Panc1 (cell line): ENCODE measurements around the gene CDC42EP5. TPM values are rescaled to one million over a fixed set of nuclear protein-coding genes. Genes with fewer than 3 reads are reported as not detected.

Experiments used
- ATAC-seq: fragments of 200-7000 bp; cut with Tn5 transposase; 2 replicates; pipeline ENCODE4 v1.9.1; 2020; ENCODE audit warnings: mild to moderate bottlenecking, moderate library complexity
- BruUV-seq: library from RNA; stranded (reverse); fragments of 400-500 nt; replicated peaks from 2 replicates; lab custom pipeline; 2021; lab: Mats Ljungman, UMichigan
- CTCF ChIA-PET: fragments of 300-600 bp; sonication (Branson Sonifier 250); formaldehyde crosslinking; loops from one replicate; lab custom pipeline; 2022; ENCODE audit warnings: antibody characterized with exemption; lab: Charles Lee
- POLR2A ChIA-PET: fragments of 300-600 bp; sonication (Branson Sonifier 250); formaldehyde crosslinking; loops from one replicate; lab custom pipeline; 2022; ENCODE audit warnings: antibody characterized with exemption; lab: Charles Lee
- DNase-seq: peaks from one replicate; pipeline ENCODE4 v3.0.0-alpha.2; 2010; ENCODE audit warnings: low read depth, low spot score
- H3K27ac ChIP-seq: 2 replicates; pipeline ENCODE4 v1.5.1; 2011; ENCODE audit warnings: mild to moderate bottlenecking, low read length, inconsistent platforms
- H3K27me3 ChIP-seq: fragments of 200-500 bp; sonication (Bioruptor generic); 2 replicates; pipeline ENCODE4 v1.6.0; 2014; ENCODE audit warnings: low read length, inconsistent platforms; ENCODE audit not compliant: control insufficient read depth, insufficient read depth
- H3K36me3 ChIP-seq: fragments of 200-500 bp; sonication (Bioruptor generic); 2 replicates; pipeline ENCODE4 v1.5.1; 2014; ENCODE audit warnings: inconsistent platforms, mild to moderate bottlenecking, low read length, moderate library complexity; ENCODE audit not compliant: control insufficient read depth, insufficient read depth
- H3K4me1 ChIP-seq: 2 replicates; pipeline ENCODE4 v1.5.1; 2011; ENCODE audit warnings: inconsistent platforms, mild to moderate bottlenecking, low read length, moderate library complexity; ENCODE audit not compliant: control insufficient read depth, insufficient read depth
- H3K4me3 ChIP-seq, 2 experiments: 2 replicates each; pipeline ENCODE4 v1.5.1; 2011 to 2012; ENCODE audit warnings: low read depth in 2 of 2, low read length in 2 of 2, mild to moderate bottlenecking in 2 of 2, inconsistent platforms in 1 of 2, moderate library complexity in 1 of 2
- H3K9me3 ChIP-seq: fragments of 200-500 bp; sonication (Bioruptor generic); 2 replicates; pipeline ENCODE4 v1.5.1; 2014; ENCODE audit warnings: low read depth, mild to moderate bottlenecking, inconsistent platforms, low read length, moderate library complexity; ENCODE audit not compliant: control insufficient read depth, insufficient read depth
- POLR2AphosphoS5 ChIP-seq: IDR thresholded peaks from 2 replicates; pipeline ENCODE4 v1.6.1; 2012; ENCODE audit warnings: mild to moderate bottlenecking, low read depth, low read length, moderate library complexity
- REST ChIP-seq, 2 experiments: IDR thresholded peaks; 2 replicates each; pipeline ENCODE4 v1.6.1; 2011 to 2012; ENCODE audit warnings: low read depth in 2 of 2, control low read depth in 1 of 2, low read length in 1 of 2, mild to moderate bottlenecking in 1 of 2, moderate library complexity in 1 of 2; ENCODE audit not compliant: insufficient read depth in 1 of 2
- SIN3A ChIP-seq: IDR thresholded peaks from 2 replicates; pipeline ENCODE4 v1.6.1; 2012; ENCODE audit warnings: low read depth, mild to moderate bottlenecking, low read length, moderate library complexity, borderline replicate concordance; ENCODE audit not compliant: insufficient read depth
- TCF7L2 ChIP-seq: IDR thresholded peaks from 2 replicates; pipeline ENCODE4 v1.6.1; 2011; ENCODE audit warnings: mild to moderate bottlenecking, low read depth, low read length, inconsistent platforms
- in situ Hi-C: cut with HindIII; loops from 2 replicates; pipeline ENCODE4 v1.10.0; 2016; ENCODE audit warnings: low sequenced_read_pairs, low pct_unique_long_range_greater_than_20kb
- intact Hi-C: fragments of 100-400 bp; cut with micrococcal nuclease; formaldehyde crosslinking; loops from one replicate; pipeline ENCODE4 v1.10.0; 2022; ENCODE audit not compliant: unreplicated experiment
- total RNA-seq: library from RNA; stranded (reverse); gene quantifications from one replicate; pipeline ENCODE4 v1.2.1, GENCODE V29; 2021; ENCODE audit not compliant: unreplicated experiment
- TF ChIP-seq, protein P1 (sequence below): fragments of 450-650 bp; IDR thresholded peaks from 2 replicates; pipeline ENCODE4 v1.5.1; 2017; ENCODE audit warnings: mild to moderate bottlenecking

Gene CDC42EP5
- total RNA-seq, 1 experiment from 2014 or later, result 7.1 TPM

- ChIA-PET POLR2A (interaction anchor here (0.6 kb wide), 1 partner anchor 779 kb away, joined by 10 read pairs; no protein-coding TSS in a partner anchor), CTCF (no interaction called here)
- Histone ChIP-seq H3K9me3 (no peaks in the 10 kb centered on the region), H3K27me3 (no peaks in the 10 kb centered on the region), H3K4me3 (no peak overlapping the region), H3K27ac (no peak overlapping the region), H3K4me1 (peaks cover 14% of the 10 kb centered on the region), H3K36me3 (peaks cover 37% of the 10 kb centered on the region)
- ATAC-seq (no peak), DNase-seq (no peak)
- intact Hi-C loops, result no loop called here
- BruUV-seq, result no TSS peak
- TF ChIP-seq TCF7L2 (no peak), SIN3A (no peak), REST (IDR thresholded peaks at IDR 0.05; ENCODE audit: insufficient read depth in 1 of 2, low read depth in 2 of 2, low read length in 1 of 2) (no peak), POLR2AphosphoS5 (no peak)
- TF ChIP-seq, protein P1, sequence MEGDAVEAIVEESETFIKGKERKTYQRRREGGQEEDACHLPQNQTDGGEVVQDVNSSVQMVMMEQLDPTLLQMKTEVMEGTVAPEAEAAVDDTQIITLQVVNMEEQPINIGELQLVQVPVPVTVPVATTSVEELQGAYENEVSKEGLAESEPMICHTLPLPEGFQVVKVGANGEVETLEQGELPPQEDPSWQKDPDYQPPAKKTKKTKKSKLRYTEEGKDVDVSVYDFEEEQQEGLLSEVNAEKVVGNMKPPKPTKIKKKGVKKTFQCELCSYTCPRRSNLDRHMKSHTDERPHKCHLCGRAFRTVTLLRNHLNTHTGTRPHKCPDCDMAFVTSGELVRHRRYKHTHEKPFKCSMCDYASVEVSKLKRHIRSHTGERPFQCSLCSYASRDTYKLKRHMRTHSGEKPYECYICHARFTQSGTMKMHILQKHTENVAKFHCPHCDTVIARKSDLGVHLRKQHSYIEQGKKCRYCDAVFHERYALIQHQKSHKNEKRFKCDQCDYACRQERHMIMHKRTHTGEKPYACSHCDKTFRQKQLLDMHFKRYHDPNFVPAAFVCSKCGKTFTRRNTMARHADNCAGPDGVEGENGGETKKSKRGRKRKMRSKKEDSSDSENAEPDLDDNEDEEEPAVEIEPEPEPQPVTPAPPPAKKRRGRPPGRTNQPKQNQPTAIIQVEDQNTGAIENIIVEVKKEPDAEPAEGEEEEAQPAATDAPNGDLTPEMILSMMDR, result no peak
- in situ Hi-C loops, result no loop called here
Measured at GRCh38 chr19:54454781-54455675, 18.1 kb downstream of the CDC42EP5 start.

GRCh38 chr19:54453921-54454780, 18.9 kb downstream of the CDC42EP5 start:
- in situ Hi-C loops, result no loop called here
- H3K27ac ChIP-seq, result no peak overlapping the region
- peaks cover 41% of the 10 kb centered on the region for H3K36me3 ChIP-seq
- intact Hi-C loops, result no loop called here
- ATAC-seq (no peak), DNase-seq (no peak)
- no peak overlapping the region for H3K4me3 ChIP-seq
- TF ChIP-seq, protein P1, result no peak
- no peak for TF ChIP-seq SIN3A
- no peak for TF ChIP-seq REST (IDR thresholded peaks at IDR 0.05; ENCODE audit: insufficient read depth in 1 of 2, low read depth in 2 of 2, low read length in 1 of 2)
- no peaks in the 10 kb centered on the region for H3K27me3 ChIP-seq
- H3K4me1 ChIP-seq, result peaks cover 12% of the 10 kb centered on the region
- no TSS peak for BruUV-seq
- POLR2A ChIA-PET, result interaction anchor here (0.5 to 0.8 kb wide), 2 partner anchors 585 to 1747 kb away, joined by 9 to 10 read pairs; no protein-coding TSS in a partner anchor
- H3K9me3 ChIP-seq, result no peaks in the 10 kb centered on the region
- CTCF ChIA-PET, result no interaction called here
